Measurements from ENCODE around the gene CRHR2.
"Not testable (repeated sequence)": the region's sequence is repeated elsewhere in the genome, so short reads cannot be mapped to it uniquely, and the experiment has no call there.

The CRHR2 gene

DNA sequence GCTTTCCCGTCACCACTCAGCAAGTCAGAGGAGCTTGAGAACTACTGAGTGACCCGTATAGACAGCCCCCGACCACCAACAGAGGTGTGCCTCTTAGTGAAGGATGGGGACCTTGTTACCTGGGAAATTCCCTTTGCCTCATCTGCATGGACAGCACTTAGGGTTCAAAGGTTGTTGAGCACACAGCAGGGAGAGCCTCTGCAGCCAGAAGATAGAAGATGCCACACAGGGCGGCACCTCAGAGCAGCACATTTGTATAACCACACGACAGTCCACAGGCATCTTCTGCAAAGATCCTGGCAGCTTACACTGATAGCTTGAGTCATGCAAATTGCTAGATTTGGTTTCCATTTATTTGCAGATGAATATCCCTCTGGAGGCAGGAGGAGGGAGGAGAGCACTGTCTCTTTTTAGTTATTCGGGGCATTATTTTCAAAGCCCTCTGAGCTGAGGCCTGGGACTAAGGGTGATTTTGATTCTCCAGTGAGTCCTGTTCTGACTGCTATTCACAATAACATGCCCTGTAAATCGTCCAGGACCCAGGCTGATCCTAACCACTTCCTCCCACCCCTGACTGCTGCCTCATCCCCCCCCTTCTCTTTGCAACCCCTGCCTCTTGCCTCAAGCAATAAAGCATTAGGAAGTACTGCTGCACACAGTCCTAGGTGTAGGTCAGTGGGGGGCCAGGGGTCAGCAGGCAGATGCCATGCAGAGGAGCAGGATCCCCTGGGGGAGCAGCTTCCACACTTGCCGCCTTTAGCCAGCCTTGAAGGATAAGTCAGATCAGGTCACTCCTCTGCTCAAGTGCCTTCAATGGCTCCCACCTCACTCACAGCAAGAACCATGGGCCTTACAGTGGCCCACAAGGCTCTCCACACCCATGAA is 45.0 kb upstream of the CRHR2 start:
- TF ChIP-seq, protein P1, sequence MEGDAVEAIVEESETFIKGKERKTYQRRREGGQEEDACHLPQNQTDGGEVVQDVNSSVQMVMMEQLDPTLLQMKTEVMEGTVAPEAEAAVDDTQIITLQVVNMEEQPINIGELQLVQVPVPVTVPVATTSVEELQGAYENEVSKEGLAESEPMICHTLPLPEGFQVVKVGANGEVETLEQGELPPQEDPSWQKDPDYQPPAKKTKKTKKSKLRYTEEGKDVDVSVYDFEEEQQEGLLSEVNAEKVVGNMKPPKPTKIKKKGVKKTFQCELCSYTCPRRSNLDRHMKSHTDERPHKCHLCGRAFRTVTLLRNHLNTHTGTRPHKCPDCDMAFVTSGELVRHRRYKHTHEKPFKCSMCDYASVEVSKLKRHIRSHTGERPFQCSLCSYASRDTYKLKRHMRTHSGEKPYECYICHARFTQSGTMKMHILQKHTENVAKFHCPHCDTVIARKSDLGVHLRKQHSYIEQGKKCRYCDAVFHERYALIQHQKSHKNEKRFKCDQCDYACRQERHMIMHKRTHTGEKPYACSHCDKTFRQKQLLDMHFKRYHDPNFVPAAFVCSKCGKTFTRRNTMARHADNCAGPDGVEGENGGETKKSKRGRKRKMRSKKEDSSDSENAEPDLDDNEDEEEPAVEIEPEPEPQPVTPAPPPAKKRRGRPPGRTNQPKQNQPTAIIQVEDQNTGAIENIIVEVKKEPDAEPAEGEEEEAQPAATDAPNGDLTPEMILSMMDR (IDR thresholded peaks at IDR 0.05; ENCODE audit: low read depth, low read length, missing control alignments): no peak
- in situ Hi-C loops (cut with HindIII; ENCODE audit: low sequenced_read_pairs): no loop called here
- H3K4me3 ChIP-seq (ENCODE audit: low read depth, low read length): no peak overlapping the region
- DNase-seq (ENCODE audit: low read depth): no peak

DNA sequence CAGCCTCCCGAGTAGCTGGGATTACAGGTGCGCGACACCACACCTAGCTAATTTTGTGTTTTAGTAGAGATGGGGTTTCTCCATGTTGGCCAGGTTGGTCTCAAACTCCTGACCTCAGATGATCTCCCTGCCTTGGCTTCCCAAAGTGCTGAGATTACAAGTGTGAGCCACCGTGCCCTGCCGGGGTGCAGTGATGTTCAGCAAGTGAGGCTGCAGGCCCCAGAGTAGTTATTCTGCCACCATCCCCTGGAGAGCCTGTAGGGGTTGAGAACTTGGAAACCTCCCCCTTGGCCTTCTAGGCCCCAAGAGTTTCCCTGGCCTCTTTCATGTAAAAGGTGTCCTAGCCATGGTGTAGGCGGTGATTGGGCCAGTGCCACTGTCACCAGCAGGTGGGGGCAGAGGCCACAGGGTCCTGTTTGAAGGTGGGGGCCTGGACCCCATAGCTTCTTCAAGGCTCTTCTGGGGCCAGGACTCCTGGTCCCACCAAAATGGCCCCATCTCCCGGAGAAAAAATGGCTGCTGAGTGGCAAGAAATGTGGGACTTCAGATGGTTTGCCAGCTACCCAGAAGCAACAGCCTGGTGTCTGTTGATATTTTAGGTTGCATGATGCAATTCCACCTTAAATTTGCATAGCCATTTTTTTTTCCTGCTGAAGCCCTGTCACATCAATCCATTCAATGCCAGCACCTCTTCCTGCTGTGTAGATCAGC is 44.2 kb upstream of the CRHR2 start:
- no peak overlapping the region for H3K4me3 ChIP-seq (ENCODE audit: low read depth, low read length)
- TF ChIP-seq, protein P1 (IDR thresholded peaks at IDR 0.05; ENCODE audit: low read depth, low read length, missing control alignments): no peak
- DNase-seq (ENCODE audit: low read depth): no peak
- in situ Hi-C loops (cut with HindIII; ENCODE audit: low sequenced_read_pairs): no loop called here

DNA sequence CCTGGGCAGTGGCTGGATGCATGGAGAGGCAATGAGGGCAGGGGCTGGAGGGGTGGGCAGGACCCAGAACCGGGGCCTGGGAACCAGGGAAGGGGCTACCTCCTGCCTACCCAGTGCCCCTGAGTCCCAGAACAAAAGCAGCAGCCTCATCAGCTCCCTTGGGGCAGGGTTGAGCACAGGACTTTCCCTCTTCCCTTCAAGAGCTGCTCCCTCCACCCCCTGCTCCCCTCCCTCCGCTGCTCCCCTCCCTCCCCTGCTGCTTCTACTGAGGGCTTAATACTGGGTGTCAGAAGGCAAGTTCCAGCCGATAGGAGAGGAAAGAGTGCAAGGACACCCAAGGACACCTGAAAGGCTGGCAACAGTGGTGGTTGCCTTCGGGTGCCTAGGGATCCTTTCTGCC is 41.5 kb upstream of the CRHR2 start:
- TF ChIP-seq, protein P1 (IDR thresholded peaks at IDR 0.05; ENCODE audit: low read depth, low read length, missing control alignments): no peak
- in situ Hi-C loops (cut with HindIII; ENCODE audit: low sequenced_read_pairs): no loop called here
- no peak for DNase-seq (ENCODE audit: low read depth)
- H3K4me3 ChIP-seq (ENCODE audit: low read depth, low read length): no peak overlapping the region

DNA sequence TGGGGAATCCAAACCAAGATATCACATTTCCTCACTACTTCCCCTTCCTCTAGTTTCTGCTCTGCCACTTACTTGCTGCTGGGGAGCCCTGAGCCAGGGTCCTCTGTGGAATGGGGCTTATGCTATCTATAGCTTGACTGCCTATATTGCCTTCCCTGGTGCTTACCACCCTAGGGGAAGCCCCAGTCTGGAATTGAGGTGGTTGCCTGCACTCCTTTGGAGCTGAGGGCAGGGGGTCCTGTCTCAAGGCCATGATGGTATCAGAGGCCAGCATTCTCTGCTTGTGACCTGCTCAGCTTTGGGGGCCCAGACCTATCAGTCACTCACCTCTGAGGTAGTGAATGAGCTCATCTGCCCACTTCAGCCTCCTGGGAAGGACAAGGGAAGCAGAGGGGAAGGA is 40.4 kb upstream of the CRHR2 start:
- in situ Hi-C loops (cut with HindIII; ENCODE audit: low sequenced_read_pairs): no loop called here
- DNase-seq (ENCODE audit: low read depth): no peak
- TF ChIP-seq, protein P1 (IDR thresholded peaks at IDR 0.05; ENCODE audit: low read depth, low read length, missing control alignments): no peak
- H3K4me3 ChIP-seq (ENCODE audit: low read depth, low read length): no peak overlapping the region

DNA sequence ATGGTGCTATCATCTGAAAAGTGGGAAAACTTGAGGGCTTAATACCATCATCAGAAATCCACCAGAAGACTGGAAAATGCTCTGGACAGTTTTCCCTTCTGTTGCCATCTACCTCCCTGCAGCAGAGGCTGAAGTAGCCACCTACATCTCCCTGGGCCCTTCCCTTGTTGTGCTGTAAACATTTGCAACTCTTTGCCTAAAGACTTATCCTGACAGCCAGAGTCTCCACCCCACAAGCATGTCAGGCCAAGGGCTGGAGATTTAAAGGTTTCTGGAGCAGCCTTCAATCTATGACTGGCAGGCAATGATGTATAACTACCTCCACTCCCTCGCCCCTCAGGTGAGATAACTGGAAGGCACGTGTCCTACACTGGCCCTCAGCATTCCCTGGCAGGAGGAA is 39.9 kb upstream of the CRHR2 start:
- TF ChIP-seq, protein P1 (IDR thresholded peaks at IDR 0.05; ENCODE audit: low read depth, low read length, missing control alignments): no peak
- in situ Hi-C loops (cut with HindIII; ENCODE audit: low sequenced_read_pairs): no loop called here
- H3K4me3 ChIP-seq (ENCODE audit: low read depth, low read length): no peak overlapping the region
- DNase-seq (ENCODE audit: low read depth): no peak

DNA sequence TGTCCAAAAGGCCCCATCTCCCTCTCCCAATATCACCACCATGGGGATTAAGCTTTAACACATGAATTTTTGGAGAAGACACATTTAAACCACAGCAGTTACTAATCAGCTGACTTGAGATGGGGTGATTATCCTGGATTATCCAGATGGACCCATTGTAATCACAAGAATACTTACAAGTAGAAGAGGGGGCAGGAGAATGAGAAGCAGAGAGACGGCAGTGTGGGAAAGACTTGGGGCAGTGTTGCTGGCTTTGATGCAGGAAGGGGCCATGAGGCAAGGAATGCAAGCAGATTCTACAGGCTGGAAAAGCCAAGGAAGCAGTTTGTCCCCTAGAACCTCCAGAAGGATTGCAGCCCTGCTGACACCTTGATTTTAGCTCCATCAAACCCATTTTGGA is 39.0 kb upstream of the CRHR2 start:
- no peak overlapping the region for H3K4me3 ChIP-seq (ENCODE audit: low read depth, low read length)
- TF ChIP-seq, protein P1 (IDR thresholded peaks at IDR 0.05; ENCODE audit: low read depth, low read length, missing control alignments): no peak
- in situ Hi-C loops (cut with HindIII; ENCODE audit: low sequenced_read_pairs): no loop called here
- DNase-seq (ENCODE audit: low read depth): no peak

DNA sequence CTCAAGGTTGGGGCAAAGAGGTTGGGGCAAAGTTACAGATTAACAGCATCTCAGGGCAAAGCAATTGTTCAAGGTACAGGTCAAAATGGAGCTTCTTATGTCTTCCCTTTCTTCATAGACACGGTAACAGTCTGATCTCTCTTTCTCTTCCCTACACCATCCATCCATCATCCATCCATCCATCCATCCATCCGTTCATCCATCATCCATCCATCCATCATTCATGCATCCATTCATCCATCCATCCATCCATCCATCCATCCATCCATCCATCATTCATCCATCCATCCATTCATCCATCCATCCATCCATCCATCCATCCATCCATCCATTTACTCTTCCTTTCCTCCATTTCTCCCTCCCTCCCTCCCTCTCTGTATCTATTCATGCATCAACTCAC is 37.2 kb upstream of the CRHR2 start:
- in situ Hi-C loops (cut with HindIII; ENCODE audit: low sequenced_read_pairs); DNase-seq (ENCODE audit: low read depth); H3K4me3 ChIP-seq (ENCODE audit: low read depth, low read length): not testable (repeated sequence)

Data from astrocyte of the cerebellum (primary cell).